HepG2 (cell line): Measurements from ENCODE around the gene CISD3. TPM values are rescaled to one million over a fixed set of nuclear protein-coding genes. Genes with fewer than 3 reads are reported as not detected.

Source experiments
- ATAC-seq: fragments of 200-7000 bp; cut with Tn5 transposase; 3 replicates; pipeline ENCODE4 v1.9.1; 2020; ENCODE audit warnings: mild to moderate bottlenecking, moderate library complexity
- BruUV-seq: library from RNA; stranded (reverse); fragments of 400-500 nt; replicated peaks from 2 replicates; lab custom pipeline; 2021; lab: Mats Ljungman, UMichigan
- CTCF ChIA-PET: fragments of 300-600 bp; formaldehyde crosslinking; extraction: SDS; loops from one replicate; lab custom pipeline; 2021; ENCODE audit warnings: low total read pairs, inconsistent platforms, low intra/inter-chr PET ratio; lab: Yijun Ruan, JAX
- POLR2A ChIA-PET: fragments of 350-600 bp; sonication (Branson Sonifier 250); formaldehyde crosslinking; loops from one replicate; lab custom pipeline; 2020; ENCODE audit warnings: antibody characterized with exemption, inconsistent platforms; lab: Yijun Ruan, JAX
- DNase-seq: peaks from one replicate; pipeline ENCODE4 v3.0.0-alpha.2; 2015; ENCODE audit warnings: low spot score
- FAIRE-seq: peaks from 3 replicates; lab custom pipeline; 2011; peaks lifted over from hg19 to GRCh38; lab: Jason Lieb, UNC
- H2AFZ ChIP-seq: one replicate; pipeline ENCODE4 v1.6.1; 2011; ENCODE audit warnings: low read length, inconsistent platforms
- H3K27ac ChIP-seq: fragments of 300-600 bp; 3 replicates; pipeline ENCODE4 v1.8.0; 2011; ENCODE audit warnings: mixed run types, mild to moderate bottlenecking, mixed read lengths, low read length, inconsistent platforms; ENCODE audit not compliant: insufficient read depth; ENCODE audit errors: extremely low read length
- H3K27me3 ChIP-seq, 2 experiments: fragments of 200-600 bp in 1 of 2; 2 replicates in 1 of 2; 3 replicates in 1 of 2; pipeline versions ENCODE4 v1.6.0 to v1.8.0; 2011; ENCODE audit warnings: low read length in 2 of 2, mild to moderate bottlenecking in 2 of 2, moderate library complexity in 2 of 2, inconsistent platforms in 1 of 2; ENCODE audit not compliant: insufficient read depth in 2 of 2, control insufficient read depth in 1 of 2
- H3K36me3 ChIP-seq, 2 experiments: fragments of 200-600 bp in 1 of 2; replicated peaks in 1 of 2; 2 replicates in 1 of 2; 3 replicates in 1 of 2; pipeline versions ENCODE4 v1.5.1 to v1.8.0; 2011; ENCODE audit warnings: low read length in 2 of 2, inconsistent platforms in 1 of 2; ENCODE audit not compliant: insufficient read depth in 2 of 2, control insufficient read depth in 1 of 2
- H3K4me1 ChIP-seq: 2 replicates; pipeline ENCODE4 v1.5.1; 2012; ENCODE audit warnings: low read length, inconsistent platforms; ENCODE audit not compliant: insufficient read depth
- H3K4me2 ChIP-seq: 2 replicates; pipeline ENCODE4 v1.6.0; 2011; ENCODE audit warnings: low read depth, low read length, inconsistent platforms
- H3K4me3 ChIP-seq, 3 experiments: fragments of 200-600 bp in 1 of 3; sonication (generic), shearing (Covaris generic) in 1 of 3; replicated peaks in 1 of 3; 2 replicates each; pipeline ENCODE4 v1.5.1; 2011 to 2016; ENCODE audit warnings: low read length in 3 of 3, inconsistent platforms in 2 of 3, low read depth in 2 of 3, mild to moderate bottlenecking in 2 of 3, control low read depth in 1 of 3, mixed read lengths in 1 of 3; ENCODE audit not compliant: insufficient read depth in 1 of 3
- H3K79me2 ChIP-seq: one replicate; pipeline ENCODE4 v1.6.1; 2011; ENCODE audit warnings: low read length, inconsistent platforms; ENCODE audit not compliant: insufficient read depth
- H3K9ac ChIP-seq: 2 replicates; pipeline ENCODE4 v1.6.0; 2011; ENCODE audit warnings: mild to moderate bottlenecking, low read depth, low read length, inconsistent platforms; ENCODE audit not compliant: insufficient read depth
- H3K9me3 ChIP-seq: 2 replicates; pipeline ENCODE4 v1.5.1; 2012; ENCODE audit warnings: mild to moderate bottlenecking, low read length
- H4K20me1 ChIP-seq: 2 replicates; pipeline ENCODE4 v1.6.0; 2011; ENCODE audit warnings: inconsistent platforms, mild to moderate bottlenecking, low read length, moderate library complexity; ENCODE audit not compliant: insufficient read depth
- AGO2 ChIP-seq: fragments of 200-400 bp; formaldehyde crosslinking; optimal IDR thresholded peaks from 2 replicates; pipeline ENCODE3; 2017; ENCODE audit warnings: mild to moderate bottlenecking, low read depth, low read length, moderate library complexity
- EED ChIP-seq: sonication (generic); formaldehyde crosslinking; IDR thresholded peaks from 2 replicates; pipeline ENCODE4 v1.5.0; 2020; ENCODE audit warnings: mild to moderate bottlenecking, missing genetic modification reagents
- HES4 ChIP-seq: sonication (generic); formaldehyde crosslinking; IDR thresholded peaks from 2 replicates; pipeline ENCODE4 v1.9.0; 2021; ENCODE audit warnings: mild to moderate bottlenecking, missing genetic modification reagents, borderline replicate concordance
- HNRNPK ChIP-seq: fragments of 200-400 bp; formaldehyde crosslinking; IDR thresholded peaks from 2 replicates; pipeline ENCODE4 v1.6.1; 2018; ENCODE audit warnings: low read length, low read depth, moderate library complexity, mild to moderate bottlenecking; ENCODE audit not compliant: poor library complexity, severe bottlenecking
- HNRNPLL ChIP-seq: fragments of 200-400 bp; formaldehyde crosslinking; IDR thresholded peaks from 2 replicates; pipeline ENCODE4 v1.6.1; 2017; ENCODE audit warnings: mild to moderate bottlenecking, low read depth, low read length; ENCODE audit not compliant: poor library complexity, severe bottlenecking
- MTF2 ChIP-seq: sonication (generic); formaldehyde crosslinking; IDR thresholded peaks from 2 replicates; pipeline ENCODE4 v1.5.0; 2020; ENCODE audit warnings: missing genetic modification reagents, borderline replicate concordance
- POLR2A ChIP-seq, 2 experiments: IDR thresholded peaks; 2 replicates each; pipeline ENCODE4 v1.6.1; 2011; ENCODE audit warnings: low read depth in 2 of 2, low read length in 2 of 2, mild to moderate bottlenecking in 1 of 2, moderate library complexity in 1 of 2; ENCODE audit not compliant: insufficient read depth in 1 of 2
- POLR2G ChIP-seq: fragments of 200-400 bp; formaldehyde crosslinking; IDR thresholded peaks from 2 replicates; pipeline ENCODE4 v1.6.1; 2018; ENCODE audit warnings: mild to moderate bottlenecking, low read depth, low read length, moderate library complexity
- RBFOX2 ChIP-seq: fragments of 200-400 bp; formaldehyde crosslinking; IDR thresholded peaks from 2 replicates; pipeline ENCODE4 v1.6.1; 2017; ENCODE audit warnings: low read depth, mild to moderate bottlenecking, low read length
- RBM22 ChIP-seq: fragments of 200-400 bp; formaldehyde crosslinking; optimal IDR thresholded peaks from 2 replicates; pipeline ENCODE3; 2017; ENCODE audit warnings: mild to moderate bottlenecking, low read length, moderate library complexity
- ZNF576 ChIP-seq: sonication (generic); formaldehyde crosslinking; IDR thresholded peaks from 2 replicates; pipeline ENCODE4 v1.4.0; 2020; ENCODE audit warnings: mild to moderate bottlenecking, missing genetic modification reagents
- ZNF652 ChIP-seq: IDR thresholded peaks from 2 replicates; pipeline ENCODE4 v1.6.1; 2016; ENCODE audit warnings: low read depth, borderline replicate concordance
- WGBS: methylation state at CpG from one replicate; pipeline ENCODE4 v1.1.6; 2017; ENCODE audit warnings: low lambda C conversion rate; 5-methylcytosine and 5-hydroxymethylcytosine counted together
- in situ Hi-C: cut with HindIII; loops from 2 replicates; pipeline ENCODE4 v1.10.0; 2017; ENCODE audit warnings: low pct_unique_long_range_greater_than_20kb; ENCODE audit not compliant: extremely low pct_ligation_motif_present
- intact Hi-C: fragments of 100-400 bp; cut with micrococcal nuclease; formaldehyde crosslinking; loops from one replicate; pipeline ENCODE4 v1.10.0; 2022; ENCODE audit not compliant: unreplicated experiment
- polyA plus RNA-seq, 8 experiments: library from polyadenylated mRNA; depleted of rRNA in 3 of 8; stranded (reverse) in 7 of 8; unstranded in 1 of 8; fragments of >200 nt; fragmentation: Illumina TruSeq in 4 of 8; extraction: Trizol in 4 of 8; gene quantifications; 2 replicates each; pipeline versions ENCODE4 v1.2.1 to v1.2.3, GENCODE V29; 2011 to 2016; ENCODE audit warnings: low read depth in 4 of 8, missing spikeins in 1 of 8, mixed read lengths in 1 of 8; ENCODE audit not compliant: insufficient read depth in 1 of 8
- total RNA-seq, 5 experiments: library from RNA; depleted of rRNA; stranded (reverse); fragments of >200 nt; fragmentation: Illumina TruSeq; extraction: Trizol; gene quantifications; 2 replicates each; pipeline ENCODE4 v1.2.3, GENCODE V29; 2016; ENCODE audit warnings: low read depth in 1 of 5

The CISD3 gene
- total and polyA plus RNA-seq, 2 of the 13 experiments (the other 11 are each of a cell fraction or from before 2014, with no cell fraction given): 30.0 to 34.1 TPM

DNA sequence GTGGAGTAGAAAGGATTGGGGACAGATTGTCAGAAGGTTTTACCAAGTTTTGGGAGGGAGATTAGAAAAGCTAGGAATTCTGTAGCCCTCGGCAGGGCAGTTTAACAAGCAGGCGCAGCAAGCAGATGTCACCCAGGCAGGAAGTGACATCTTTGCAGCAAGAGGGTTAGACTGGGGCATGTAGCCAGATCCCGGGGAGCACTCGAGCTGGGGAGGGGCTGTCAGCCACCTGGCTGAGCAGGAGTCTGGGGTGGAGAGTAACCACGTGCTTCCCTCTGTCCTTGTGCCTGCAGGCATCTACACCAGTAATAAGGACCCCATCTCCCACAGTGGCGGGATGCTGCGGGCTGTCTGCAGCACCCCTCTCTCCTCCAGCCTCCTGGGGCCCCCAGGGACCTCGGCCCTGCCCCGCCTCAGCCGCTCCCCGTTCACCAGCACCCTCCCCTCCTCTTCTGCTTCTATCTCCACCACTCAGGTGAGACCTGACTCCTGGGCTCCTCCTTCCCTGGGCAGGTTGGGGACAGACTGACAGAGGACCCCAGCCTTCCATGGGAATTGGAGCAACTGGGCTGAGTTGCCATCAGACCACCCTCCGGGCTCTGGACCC is 12.9 kb upstream of the CISD3 start:
- Histone ChIP-seq H4K20me1 (no peaks in the 10 kb centered on the region), H3K4me1 (peaks cover 30% of the 10 kb centered on the region), H2AFZ (no peak overlapping the region), H3K27ac (no peak overlapping the region), H3K36me3 (peaks cover 47 to 85% of the 10 kb centered on the region in 2 experiments), H3K9me3 (no peaks in the 10 kb centered on the region), H3K4me2 (no peak overlapping the region), H3K79me2 (no peaks in the 10 kb centered on the region), H3K27me3 (no peaks in the 10 kb centered on the region), H3K9ac (no peak overlapping the region), H3K4me3 (no peak overlapping the region)
- in situ Hi-C loops (no loop called here), intact Hi-C loops (no loop called here)
- DNase-seq: no peak
- CTCF ChIA-PET: no interaction called here
- ATAC-seq: no peak
- peak; percentile 40; the same call in 1 of the 2 replicates for TF ChIP-seq POLR2G
- TF ChIP-seq ZNF576 (CRISPR knock-in tag): no peak
- WGBS: 96% methylated on average over 11 of the region's 12 CpGs
- no TSS peak for BruUV-seq
- POLR2A ChIA-PET: interaction anchor here (1.2 to 7.0 kb wide), 7 partner anchors 8 to 103 kb away, joined by 3 to 92 read pairs (median 9); partner anchors contain the start of genes EPOP and MLLT6
- no peak for FAIRE-seq

- Histone ChIP-seq H3K27ac (peak overlapping the region; percentile 5), H4K20me1 (no peaks in the 10 kb centered on the region), H3K9ac (peak overlapping the region; percentile 32; the same call in 1 of the 2 replicates), H2AFZ (no peak overlapping the region), H3K79me2 (no peaks in the 10 kb centered on the region), H3K9me3 (no peaks in the 10 kb centered on the region), H3K4me2 (no peak overlapping the region), H3K36me3 (peaks cover 42 to 72% of the 10 kb centered on the region in 2 experiments), H3K4me1 (peaks cover 30% of the 10 kb centered on the region), H3K4me3 (no peak overlapping the region), H3K27me3 (no peaks in the 10 kb centered on the region)
- CTCF ChIA-PET: no interaction called here
- BruUV-seq: no TSS peak
- POLR2A ChIA-PET: interaction anchor here (0.6 to 7.0 kb wide), 9 partner anchors 9 to 174 kb away, joined by 3 to 92 read pairs (median 6); partner anchors contain the start of gene MLLT6
- WGBS: 96% methylated on average over 29 of the region's 29 CpGs
- TF ChIP-seq HNRNPLL: peak; percentile 24
- TF ChIP-seq HES4 (CRISPR knock-in tag): no peak
- TF ChIP-seq AGO2: peak; percentile 97
- TF ChIP-seq POLR2G: peak; percentile 9; the same call in 1 of the 2 replicates
- TF ChIP-seq ZNF652 (CRISPR knock-in tag): no peak
- no peak for TF ChIP-seq EED (CRISPR knock-in tag)
- peak in 1 of 2 experiments; percentile 2; a peak in 1 of 4 replicates for TF ChIP-seq POLR2A (IDR thresholded peaks at IDR 0.05; ENCODE audit: insufficient read depth in 1 of 2, low read depth in 2 of 2, low read length in 2 of 2)
- peak; percentile 85 for TF ChIP-seq RBM22
- TF ChIP-seq MTF2 (CRISPR knock-in tag): no peak
- TF ChIP-seq HNRNPK: peak; percentile 7
- TF ChIP-seq RBFOX2: peak; percentile 70
- FAIRE-seq (no peak), DNase-seq (no peak), ATAC-seq (no peak; the same call in 2 of the 3 replicates)
- intact Hi-C loops: no loop called here
- in situ Hi-C loops: no loop called here
Observed at GRCh38 chr17:38719289-38719942, 10.7 kb upstream of the CISD3 start.
